ENCODE data around the gene GDPGP1. TPM values are rescaled to one million over a fixed set of nuclear protein-coding genes. Genes with fewer than 3 reads are reported as not detected.

GDPGP1 gene
- total RNA-seq, 1 experiment from 2014 or later = 5.2 TPM

DNA sequence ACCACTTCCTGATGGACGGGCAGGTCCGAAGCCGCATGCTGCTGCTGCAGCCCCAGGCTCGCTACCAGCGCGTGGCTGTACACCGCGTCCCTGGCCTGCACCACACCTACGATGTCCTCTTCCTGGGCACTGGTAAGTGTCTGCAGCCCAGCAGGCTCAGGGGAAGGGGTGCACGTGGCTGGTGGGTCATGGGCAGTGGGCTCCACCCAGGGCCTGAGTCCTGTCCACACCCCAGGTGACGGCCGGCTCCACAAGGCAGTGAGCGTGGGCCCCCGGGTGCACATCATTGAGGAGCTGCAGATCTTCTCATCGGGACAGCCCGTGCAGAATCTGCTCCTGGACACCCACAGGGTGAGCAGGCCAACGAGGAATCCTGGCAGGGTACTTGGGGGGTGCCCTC lies 9.0 kb upstream of the GDPGP1 start:
- Histone ChIP-seq H3K4me1 (ENCODE audit: insufficient read depth, low read length, poor library complexity, severe bottlenecking) (no peaks in the 10 kb centered on the region), H3K27ac (ENCODE audit: low read depth, low read length, poor library complexity, severe bottlenecking) (no peak overlapping the region), H3K9me3 (ENCODE audit: low read depth, low read length, poor library complexity, severe bottlenecking) (no peaks in the 10 kb centered on the region), H3K27me3 (replicated peaks; ENCODE audit: insufficient read depth, low read depth, low read length, poor library complexity) (no peaks in the 10 kb centered on the region), H3K4me3 (ENCODE audit: low read depth, low read length, poor library complexity, severe bottlenecking) (no peak overlapping the region), H3K36me3 (ENCODE audit: insufficient read depth, low read length, poor library complexity, severe bottlenecking) (peaks cover 12% of the 10 kb centered on the region)
- POLR2A ChIA-PET (ENCODE audit: low non-redundant PET) = no interaction called here
- BruUV-seq (replicated peaks) = no TSS peak
- DNase-seq (ENCODE audit: low spot score) = no peak
- TF ChIP-seq, protein P1, sequence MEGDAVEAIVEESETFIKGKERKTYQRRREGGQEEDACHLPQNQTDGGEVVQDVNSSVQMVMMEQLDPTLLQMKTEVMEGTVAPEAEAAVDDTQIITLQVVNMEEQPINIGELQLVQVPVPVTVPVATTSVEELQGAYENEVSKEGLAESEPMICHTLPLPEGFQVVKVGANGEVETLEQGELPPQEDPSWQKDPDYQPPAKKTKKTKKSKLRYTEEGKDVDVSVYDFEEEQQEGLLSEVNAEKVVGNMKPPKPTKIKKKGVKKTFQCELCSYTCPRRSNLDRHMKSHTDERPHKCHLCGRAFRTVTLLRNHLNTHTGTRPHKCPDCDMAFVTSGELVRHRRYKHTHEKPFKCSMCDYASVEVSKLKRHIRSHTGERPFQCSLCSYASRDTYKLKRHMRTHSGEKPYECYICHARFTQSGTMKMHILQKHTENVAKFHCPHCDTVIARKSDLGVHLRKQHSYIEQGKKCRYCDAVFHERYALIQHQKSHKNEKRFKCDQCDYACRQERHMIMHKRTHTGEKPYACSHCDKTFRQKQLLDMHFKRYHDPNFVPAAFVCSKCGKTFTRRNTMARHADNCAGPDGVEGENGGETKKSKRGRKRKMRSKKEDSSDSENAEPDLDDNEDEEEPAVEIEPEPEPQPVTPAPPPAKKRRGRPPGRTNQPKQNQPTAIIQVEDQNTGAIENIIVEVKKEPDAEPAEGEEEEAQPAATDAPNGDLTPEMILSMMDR (conservative IDR thresholded peaks at IDR 0.05; ENCODE audit: low read depth, low read length) = no peak
- no peak for TF ChIP-seq EZH2 (IDR thresholded peaks at IDR 0.05; ENCODE audit: borderline replicate concordance, low read depth, low read length, poor library complexity, severe bottlenecking)
- intact Hi-C loops (cut with micrococcal nuclease; ENCODE audit: unreplicated experiment) = no loop called here
- CTCF ChIA-PET = interaction anchor here (0.6 kb wide), 1 partner anchor 10 kb away, joined by 4 read pairs; no protein-coding TSS in a partner anchor

DNA sequence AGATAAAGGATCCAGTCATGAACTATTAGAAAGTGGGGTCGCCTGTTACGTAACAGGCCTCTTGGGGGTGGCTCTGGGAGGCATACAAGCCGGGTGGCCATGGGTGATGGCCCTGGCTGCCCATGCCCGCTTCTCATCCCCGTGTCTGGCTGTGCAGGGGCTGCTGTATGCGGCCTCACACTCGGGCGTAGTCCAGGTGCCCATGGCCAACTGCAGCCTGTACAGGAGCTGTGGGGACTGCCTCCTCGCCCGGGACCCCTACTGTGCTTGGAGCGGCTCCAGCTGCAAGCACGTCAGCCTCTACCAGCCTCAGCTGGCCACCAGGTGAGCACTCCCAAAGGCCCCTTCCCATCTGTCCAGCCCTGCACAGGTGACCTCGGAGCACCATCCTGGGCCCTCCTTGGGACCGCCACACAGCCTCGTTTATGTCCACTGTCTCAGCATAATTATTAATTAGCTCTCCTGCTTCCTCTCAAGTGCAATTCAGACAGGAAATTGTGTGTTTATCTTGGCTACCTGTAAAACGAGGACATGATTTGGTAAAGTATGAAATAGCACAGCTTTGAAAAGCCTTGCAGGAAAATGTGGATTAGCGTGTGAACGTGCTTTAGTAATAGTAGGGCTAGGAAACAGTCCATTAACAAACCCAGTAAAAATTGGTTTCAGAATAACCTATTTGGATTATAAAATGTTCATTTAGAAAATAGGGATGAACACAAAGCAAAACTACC lies 8.3 kb upstream of the GDPGP1 start:
- H3K4me1 ChIP-seq (ENCODE audit: insufficient read depth, low read length, poor library complexity, severe bottlenecking) = no peaks in the 10 kb centered on the region
- TF ChIP-seq, protein P1 (conservative IDR thresholded peaks at IDR 0.05; ENCODE audit: low read depth, low read length) = no peak
- TF ChIP-seq EZH2 (IDR thresholded peaks at IDR 0.05; ENCODE audit: borderline replicate concordance, low read depth, low read length, poor library complexity, severe bottlenecking) = no peak
- no peak overlapping the region for H3K4me3 ChIP-seq (ENCODE audit: low read depth, low read length, poor library complexity, severe bottlenecking)
- no TSS peak for BruUV-seq (replicated peaks)
- ChIA-PET CTCF (no interaction called here), POLR2A (ENCODE audit: low non-redundant PET) (no interaction called here)
- intact Hi-C loops (cut with micrococcal nuclease; ENCODE audit: unreplicated experiment) = no loop called here
- H3K36me3 ChIP-seq (ENCODE audit: insufficient read depth, low read length, poor library complexity, severe bottlenecking) = peaks cover 16% of the 10 kb centered on the region
- H3K9me3 ChIP-seq (ENCODE audit: low read depth, low read length, poor library complexity, severe bottlenecking) = no peaks in the 10 kb centered on the region
- H3K27ac ChIP-seq (ENCODE audit: low read depth, low read length, poor library complexity, severe bottlenecking) = no peak overlapping the region
- no peaks in the 10 kb centered on the region for H3K27me3 ChIP-seq (replicated peaks; ENCODE audit: insufficient read depth, low read depth, low read length, poor library complexity)
- no peak for DNase-seq (ENCODE audit: low spot score)

DNA sequence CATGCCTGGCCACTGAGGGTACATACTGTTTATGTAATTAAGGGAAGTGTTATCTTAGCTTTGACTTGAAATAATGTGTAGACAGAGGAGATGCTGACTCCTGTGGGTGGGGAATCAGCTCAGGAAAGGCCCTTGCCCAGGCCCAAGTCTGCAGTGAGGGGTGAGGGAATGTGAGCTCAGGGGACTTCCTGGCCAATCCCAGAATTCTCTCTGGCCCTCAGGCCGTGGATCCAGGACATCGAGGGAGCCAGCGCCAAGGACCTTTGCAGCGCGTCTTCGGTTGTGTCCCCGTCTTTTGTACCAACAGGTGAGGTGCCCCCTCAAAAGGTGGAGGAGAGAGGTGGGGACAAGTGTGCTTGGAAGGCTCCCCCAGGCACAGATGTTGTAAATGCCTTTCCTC lies 6.7 kb upstream of the GDPGP1 start:
- no TSS peak for BruUV-seq (replicated peaks)
- intact Hi-C loops (cut with micrococcal nuclease; ENCODE audit: unreplicated experiment) = no loop called here
- CTCF ChIA-PET = no interaction called here
- no peaks in the 10 kb centered on the region for H3K4me1 ChIP-seq (ENCODE audit: insufficient read depth, low read length, poor library complexity, severe bottlenecking)
- TF ChIP-seq, protein P1 (conservative IDR thresholded peaks at IDR 0.05; ENCODE audit: low read depth, low read length) = no peak
- no peak for TF ChIP-seq EZH2 (IDR thresholded peaks at IDR 0.05; ENCODE audit: borderline replicate concordance, low read depth, low read length, poor library complexity, severe bottlenecking)
- peaks cover 16% of the 10 kb centered on the region for H3K36me3 ChIP-seq (ENCODE audit: insufficient read depth, low read length, poor library complexity, severe bottlenecking)
- no peaks in the 10 kb centered on the region for H3K27me3 ChIP-seq (replicated peaks; ENCODE audit: insufficient read depth, low read depth, low read length, poor library complexity)
- POLR2A ChIA-PET (ENCODE audit: low non-redundant PET) = no interaction called here
- H3K4me3 ChIP-seq (ENCODE audit: low read depth, low read length, poor library complexity, severe bottlenecking) = no peak overlapping the region
- H3K27ac ChIP-seq (ENCODE audit: low read depth, low read length, poor library complexity, severe bottlenecking) = no peak overlapping the region
- DNase-seq (ENCODE audit: low spot score) = no peak
- no peaks in the 10 kb centered on the region for H3K9me3 ChIP-seq (ENCODE audit: low read depth, low read length, poor library complexity, severe bottlenecking)

Data from A673 (cell line).